Measurements from ENCODE around the gene BRIP1. TPM values are rescaled to one million over a fixed set of nuclear protein-coding genes. Genes with fewer than 3 reads are reported as not detected.
"Not testable (repeated sequence)": the region's sequence is repeated elsewhere in the genome, so short reads cannot be mapped to it uniquely, and the experiment has no call there.

The BRIP1 gene
- total RNA-seq, 1 donor from 2014 or later: not detected

DNA sequence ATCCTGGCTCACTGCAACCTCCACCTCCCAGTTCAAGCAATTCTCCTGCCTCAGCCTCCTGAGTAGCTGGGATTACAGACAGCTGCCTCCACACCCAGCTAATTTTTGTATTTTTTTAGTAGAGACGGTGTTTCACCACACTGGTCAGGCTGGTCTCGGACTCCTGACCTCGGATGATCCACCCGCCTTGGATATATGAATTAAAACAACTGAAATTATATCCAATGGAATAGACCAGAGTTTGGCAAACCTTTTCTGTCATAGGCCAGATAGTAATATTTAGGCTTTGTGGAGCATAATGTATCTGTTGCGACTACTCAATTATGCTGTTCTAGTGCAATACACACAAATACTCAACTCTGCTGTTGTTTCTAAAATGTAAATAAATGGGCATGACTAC, 178.5 kb downstream of the BRIP1 start:
- TF ChIP-seq, protein P1, sequence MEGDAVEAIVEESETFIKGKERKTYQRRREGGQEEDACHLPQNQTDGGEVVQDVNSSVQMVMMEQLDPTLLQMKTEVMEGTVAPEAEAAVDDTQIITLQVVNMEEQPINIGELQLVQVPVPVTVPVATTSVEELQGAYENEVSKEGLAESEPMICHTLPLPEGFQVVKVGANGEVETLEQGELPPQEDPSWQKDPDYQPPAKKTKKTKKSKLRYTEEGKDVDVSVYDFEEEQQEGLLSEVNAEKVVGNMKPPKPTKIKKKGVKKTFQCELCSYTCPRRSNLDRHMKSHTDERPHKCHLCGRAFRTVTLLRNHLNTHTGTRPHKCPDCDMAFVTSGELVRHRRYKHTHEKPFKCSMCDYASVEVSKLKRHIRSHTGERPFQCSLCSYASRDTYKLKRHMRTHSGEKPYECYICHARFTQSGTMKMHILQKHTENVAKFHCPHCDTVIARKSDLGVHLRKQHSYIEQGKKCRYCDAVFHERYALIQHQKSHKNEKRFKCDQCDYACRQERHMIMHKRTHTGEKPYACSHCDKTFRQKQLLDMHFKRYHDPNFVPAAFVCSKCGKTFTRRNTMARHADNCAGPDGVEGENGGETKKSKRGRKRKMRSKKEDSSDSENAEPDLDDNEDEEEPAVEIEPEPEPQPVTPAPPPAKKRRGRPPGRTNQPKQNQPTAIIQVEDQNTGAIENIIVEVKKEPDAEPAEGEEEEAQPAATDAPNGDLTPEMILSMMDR (IDR thresholded peaks at IDR 0.05): no peak
- H3K4me1 ChIP-seq: no peaks in the 10 kb centered on the region
- H3K27me3 ChIP-seq: no peaks in the 10 kb centered on the region
- no peak overlapping the region for H3K4me3 ChIP-seq
- no peak overlapping the region for H3K27ac ChIP-seq
- intact Hi-C loops (cut with DNase I): no loop called here
- no peak for DNase-seq (ENCODE audit: low spot score in 2 of 2)
- no peaks in the 10 kb centered on the region for H3K9me3 ChIP-seq
- no peaks in the 10 kb centered on the region for H3K36me3 ChIP-seq

DNA sequence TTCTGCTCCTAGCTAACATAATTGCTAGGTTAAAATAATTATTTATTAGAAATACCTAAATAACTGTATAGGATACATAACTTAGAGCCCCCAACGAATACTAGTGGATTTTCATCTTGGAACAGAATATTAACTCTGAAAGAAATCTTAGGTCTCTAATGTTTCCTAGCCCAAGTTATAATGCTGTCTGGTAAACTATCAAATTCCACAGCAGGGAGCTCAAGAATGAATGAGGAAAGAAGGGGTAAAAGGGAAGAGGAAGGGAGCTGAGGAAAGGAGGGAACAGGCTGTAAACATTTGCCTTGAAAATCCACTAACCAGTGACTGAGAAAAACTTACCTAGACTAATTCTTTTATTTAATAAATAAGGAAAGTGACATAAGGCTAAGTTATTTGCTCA, 179.2 kb downstream of the BRIP1 start:
- TF ChIP-seq, protein P1 (IDR thresholded peaks at IDR 0.05): no peak
- Histone ChIP-seq H3K4me3 (no peak overlapping the region), H3K36me3 (no peaks in the 10 kb centered on the region), H3K9me3 (no peaks in the 10 kb centered on the region), H3K4me1 (no peaks in the 10 kb centered on the region), H3K27me3 (no peaks in the 10 kb centered on the region), H3K27ac (no peak overlapping the region)
- DNase-seq (ENCODE audit: low spot score in 2 of 2): no peak
- intact Hi-C loops (cut with DNase I): no loop called here

DNA sequence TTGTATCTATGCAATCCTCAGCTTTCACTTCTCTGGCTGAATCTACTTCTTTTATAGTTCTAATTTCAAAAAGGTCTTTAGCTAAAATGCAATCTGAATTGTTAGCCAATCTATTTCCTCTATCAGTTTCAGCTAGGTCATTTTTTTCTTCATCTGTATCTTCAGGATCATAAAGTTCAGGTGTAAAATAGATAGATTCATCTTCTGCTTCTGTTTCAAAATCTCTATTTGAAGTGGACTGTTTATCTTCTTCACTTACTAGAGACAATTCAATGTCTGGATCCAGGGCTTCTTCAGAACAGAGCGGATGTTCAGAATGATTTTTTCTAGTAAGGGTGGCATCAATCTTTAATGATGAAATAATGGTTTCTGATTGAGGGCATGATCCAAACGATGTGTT, 179.9 kb downstream of the BRIP1 start:
- TF ChIP-seq, protein P1 (IDR thresholded peaks at IDR 0.05): no peak
- H3K27me3 ChIP-seq: no peaks in the 10 kb centered on the region
- H3K9me3 ChIP-seq: no peaks in the 10 kb centered on the region
- H3K27ac ChIP-seq: no peak overlapping the region
- DNase-seq (ENCODE audit: low spot score in 2 of 2): no peak
- intact Hi-C loops (cut with DNase I): no loop called here
- H3K4me1 ChIP-seq: no peaks in the 10 kb centered on the region
- H3K4me3 ChIP-seq: no peak overlapping the region
- H3K36me3 ChIP-seq: no peaks in the 10 kb centered on the region

DNA sequence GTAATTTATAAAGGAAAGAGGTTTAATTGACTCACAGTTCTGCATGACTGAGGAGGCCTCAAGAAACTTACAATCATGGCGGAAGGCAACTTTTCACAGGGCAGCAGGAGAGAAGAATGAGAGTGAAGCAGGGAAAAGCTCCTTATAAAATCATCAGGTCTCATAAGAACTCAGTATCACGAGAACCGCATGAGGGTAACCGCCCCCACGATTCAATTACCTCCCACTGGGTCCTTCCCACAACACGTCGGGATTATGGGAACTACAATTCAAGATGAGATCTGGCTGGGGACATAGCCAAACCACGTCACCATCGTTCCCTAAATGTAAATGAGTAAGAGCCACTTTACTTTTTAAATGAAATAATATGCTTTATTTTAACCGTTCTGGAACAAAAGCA, 182.4 kb downstream of the BRIP1 start:
- no peak for DNase-seq (ENCODE audit: low spot score in 2 of 2)
- Histone ChIP-seq H3K27ac (no peak overlapping the region), H3K9me3 (no peaks in the 10 kb centered on the region), H3K4me3 (no peak overlapping the region), H3K4me1 (no peaks in the 10 kb centered on the region), H3K27me3 (no peaks in the 10 kb centered on the region), H3K36me3 (no peaks in the 10 kb centered on the region)
- intact Hi-C loops (cut with DNase I): no loop called here
- TF ChIP-seq, protein P1 (IDR thresholded peaks at IDR 0.05): no peak

DNA sequence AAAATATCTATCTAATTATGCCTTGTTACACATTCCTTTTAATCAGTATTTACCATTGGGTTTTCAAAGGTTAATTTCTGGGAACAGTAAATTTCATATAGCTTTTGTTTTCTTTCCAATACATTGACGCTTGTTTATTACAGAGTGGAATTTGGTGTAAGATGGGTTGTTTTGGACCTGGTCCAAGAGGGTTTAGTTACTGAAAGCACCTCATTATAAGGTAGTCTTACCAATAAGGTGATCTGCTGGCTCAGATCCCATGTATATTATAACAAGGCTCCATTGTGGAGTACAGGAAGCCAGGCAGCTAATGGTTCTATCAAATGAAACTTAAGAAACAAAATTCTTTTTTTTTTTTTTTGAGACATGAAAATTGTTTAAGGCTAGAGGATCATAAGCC, 185.0 kb downstream of the BRIP1 start:
- intact Hi-C loops (cut with DNase I): no loop called here
- Histone ChIP-seq H3K4me3 (no peak overlapping the region), H3K9me3 (no peaks in the 10 kb centered on the region), H3K27me3 (no peaks in the 10 kb centered on the region), H3K27ac (no peak overlapping the region), H3K4me1 (no peaks in the 10 kb centered on the region), H3K36me3 (no peaks in the 10 kb centered on the region)
- TF ChIP-seq, protein P1 (IDR thresholded peaks at IDR 0.05): no peak
- no peak for DNase-seq (ENCODE audit: low spot score in 2 of 2)

DNA sequence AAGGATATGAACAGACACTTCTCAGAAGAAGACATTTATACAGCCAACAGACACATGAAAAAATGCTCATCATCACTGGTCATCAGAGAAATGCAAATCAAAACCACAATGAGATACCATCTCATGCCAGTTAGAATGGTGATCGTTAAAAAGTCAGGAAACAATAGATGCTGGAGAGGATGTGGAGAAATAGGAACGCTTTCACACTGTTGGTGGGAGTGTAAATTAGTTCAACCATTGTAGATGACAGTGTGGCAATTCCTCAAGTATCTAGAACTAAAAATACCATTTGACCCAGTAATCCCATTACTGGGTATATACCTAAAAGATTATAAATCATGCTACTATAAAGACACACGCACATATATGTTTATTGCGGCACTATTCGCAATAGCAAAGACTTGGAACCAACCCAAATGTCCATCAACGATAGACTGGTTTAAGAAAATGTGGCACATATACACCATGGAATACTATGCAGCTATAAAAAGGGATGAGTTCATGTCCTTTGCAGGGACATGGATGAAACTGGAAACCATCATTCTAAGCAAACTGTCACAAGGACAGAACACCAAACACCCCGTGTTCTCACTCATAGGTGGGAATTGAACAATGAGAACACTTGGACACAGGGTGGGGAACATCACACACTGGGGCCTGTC, 186.0 kb downstream of the BRIP1 start:
- H3K9me3 ChIP-seq; intact Hi-C loops (cut with DNase I); H3K36me3 ChIP-seq; H3K27ac ChIP-seq; H3K4me1 ChIP-seq; H3K27me3 ChIP-seq; H3K4me3 ChIP-seq; DNase-seq (ENCODE audit: low spot score in 2 of 2): not testable (repeated sequence)

DNA sequence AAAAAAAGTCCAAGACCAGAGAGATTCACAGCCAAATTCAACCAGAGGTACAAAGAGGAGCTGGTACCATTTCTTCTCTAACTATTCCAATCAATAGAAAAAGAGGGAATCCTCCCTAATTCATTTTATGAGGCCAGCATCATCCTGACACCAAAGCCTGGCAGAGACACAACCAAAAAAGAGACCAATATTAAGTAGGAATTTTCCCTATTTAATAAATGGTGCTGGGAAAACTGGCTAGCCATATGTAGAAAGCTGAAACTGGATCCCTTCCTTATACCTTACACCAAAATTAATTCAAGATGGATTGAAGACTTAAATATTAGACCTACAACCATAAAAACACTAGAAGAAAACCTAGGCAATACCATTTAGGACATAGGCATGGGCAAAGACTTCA, 186.8 kb downstream of the BRIP1 start:
- H3K36me3 ChIP-seq; DNase-seq (ENCODE audit: low spot score in 2 of 2); H3K4me3 ChIP-seq; H3K27me3 ChIP-seq; H3K9me3 ChIP-seq; H3K27ac ChIP-seq; H3K4me1 ChIP-seq; intact Hi-C loops (cut with DNase I): not testable (repeated sequence)

DNA sequence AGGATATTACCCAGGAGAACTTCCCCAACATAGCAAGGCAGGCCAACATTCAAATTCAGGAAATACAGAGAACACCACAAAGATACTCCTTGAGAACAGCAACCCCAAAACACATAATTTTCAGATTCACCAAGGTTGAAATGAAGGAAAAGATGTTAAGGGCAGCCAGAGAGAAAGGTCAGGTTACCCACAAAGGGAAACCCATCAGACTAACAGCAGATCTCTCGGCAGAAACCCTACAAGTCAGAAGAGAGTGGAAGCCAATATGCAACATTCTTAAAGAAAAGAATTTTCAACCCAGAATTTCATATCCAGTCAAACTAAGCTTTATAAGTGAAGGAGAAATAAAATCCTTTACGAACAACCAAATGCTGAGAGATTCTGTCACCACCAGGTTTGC, 188.7 kb downstream of the BRIP1 start:
- H3K27ac ChIP-seq; H3K36me3 ChIP-seq; intact Hi-C loops (cut with DNase I); H3K4me3 ChIP-seq; DNase-seq (ENCODE audit: low spot score in 2 of 2); H3K27me3 ChIP-seq; H3K4me1 ChIP-seq; H3K9me3 ChIP-seq: not testable (repeated sequence)

DNA sequence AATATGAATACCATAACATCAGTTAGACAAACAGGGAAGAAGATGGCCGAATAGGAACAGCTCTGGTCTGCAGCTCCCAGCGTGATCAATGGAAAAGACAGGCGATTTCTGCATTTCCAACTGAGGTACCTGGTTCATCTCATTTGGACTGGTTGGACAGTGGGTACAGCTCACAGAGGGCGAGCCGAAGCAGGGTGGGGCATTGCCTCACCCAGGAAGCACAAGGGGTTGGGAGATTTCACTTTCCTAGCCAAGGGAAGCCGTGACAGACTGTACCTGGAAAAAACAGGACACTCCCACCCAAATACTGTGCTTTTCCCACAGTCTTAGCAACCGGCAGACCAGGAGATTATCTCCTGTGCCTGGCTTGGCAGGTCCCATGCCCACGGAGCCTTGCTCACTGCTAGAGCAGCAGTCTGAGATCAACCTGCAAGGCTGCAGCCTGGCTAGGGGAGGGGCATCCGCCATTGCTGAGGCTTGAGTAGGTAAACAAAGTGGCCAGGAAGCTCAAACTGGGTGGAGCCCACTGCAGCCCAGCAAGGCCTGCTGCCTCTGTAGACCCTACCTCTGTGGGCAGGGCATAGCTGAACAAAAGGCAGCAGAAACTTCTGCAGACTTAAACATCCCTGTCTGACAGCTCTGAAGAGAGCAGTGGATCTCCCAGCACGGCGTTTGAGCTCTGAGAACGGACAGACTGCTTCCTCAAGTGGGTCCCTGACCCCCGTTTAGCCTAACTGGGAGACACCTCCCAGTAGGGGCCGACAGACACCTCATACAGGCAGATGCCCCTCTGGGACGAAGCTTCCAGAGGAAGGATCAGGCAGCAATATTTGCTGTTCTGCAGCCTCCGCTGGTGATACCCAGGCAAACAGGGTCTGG, 190.1 kb downstream of the BRIP1 start:
- intact Hi-C loops (cut with DNase I); DNase-seq (ENCODE audit: low spot score in 2 of 2): not testable (repeated sequence)

More for the DNA sequence above, 190.1 kb downstream of the BRIP1 start:
- H3K4me1 ChIP-seq, H3K27ac ChIP-seq, H3K36me3 ChIP-seq, H3K4me3 ChIP-seq, H3K27me3 ChIP-seq, H3K9me3 ChIP-seq: not testable (repeated sequence)
